Panc1 (cell line): ENCODE data around the gene WASF2. TPM values are rescaled to one million over a fixed set of nuclear protein-coding genes. Genes with fewer than 3 reads are reported as not detected.

ENCODE experiments used
- ATAC-seq: fragments of 200-7000 bp; cut with Tn5 transposase; 2 replicates; pipeline ENCODE4 v1.9.1; 2020; ENCODE audit warnings: mild to moderate bottlenecking, moderate library complexity
- BruUV-seq: library from RNA; stranded (reverse); fragments of 400-500 nt; replicated peaks from 2 replicates; lab custom pipeline; 2021; lab: Mats Ljungman, UMichigan
- CTCF ChIA-PET: fragments of 300-600 bp; sonication (Branson Sonifier 250); formaldehyde crosslinking; loops from one replicate; lab custom pipeline; 2022; ENCODE audit warnings: antibody characterized with exemption; lab: Charles Lee
- POLR2A ChIA-PET: fragments of 300-600 bp; sonication (Branson Sonifier 250); formaldehyde crosslinking; loops from one replicate; lab custom pipeline; 2022; ENCODE audit warnings: antibody characterized with exemption; lab: Charles Lee
- DNase-seq: peaks from one replicate; pipeline ENCODE4 v3.0.0-alpha.2; 2010; ENCODE audit warnings: low read depth, low spot score
- H3K27ac ChIP-seq: 2 replicates; pipeline ENCODE4 v1.5.1; 2011; ENCODE audit warnings: mild to moderate bottlenecking, low read length, inconsistent platforms
- H3K27me3 ChIP-seq: fragments of 200-500 bp; sonication (Bioruptor generic); 2 replicates; pipeline ENCODE4 v1.6.0; 2014; ENCODE audit warnings: low read length, inconsistent platforms; ENCODE audit not compliant: control insufficient read depth, insufficient read depth
- H3K36me3 ChIP-seq: fragments of 200-500 bp; sonication (Bioruptor generic); 2 replicates; pipeline ENCODE4 v1.5.1; 2014; ENCODE audit warnings: inconsistent platforms, mild to moderate bottlenecking, low read length, moderate library complexity; ENCODE audit not compliant: control insufficient read depth, insufficient read depth
- H3K4me1 ChIP-seq: 2 replicates; pipeline ENCODE4 v1.5.1; 2011; ENCODE audit warnings: inconsistent platforms, mild to moderate bottlenecking, low read length, moderate library complexity; ENCODE audit not compliant: control insufficient read depth, insufficient read depth
- H3K4me3 ChIP-seq, 2 experiments: 2 replicates each; pipeline ENCODE4 v1.5.1; 2011 to 2012; ENCODE audit warnings: low read depth in 2 of 2, low read length in 2 of 2, mild to moderate bottlenecking in 2 of 2, inconsistent platforms in 1 of 2, moderate library complexity in 1 of 2
- H3K9me3 ChIP-seq: fragments of 200-500 bp; sonication (Bioruptor generic); 2 replicates; pipeline ENCODE4 v1.5.1; 2014; ENCODE audit warnings: low read depth, mild to moderate bottlenecking, inconsistent platforms, low read length, moderate library complexity; ENCODE audit not compliant: control insufficient read depth, insufficient read depth
- CTCF ChIP-seq: fragments of 450-650 bp; IDR thresholded peaks from 2 replicates; pipeline ENCODE4 v1.5.1; 2017; ENCODE audit warnings: mild to moderate bottlenecking
- POLR2AphosphoS5 ChIP-seq: IDR thresholded peaks from 2 replicates; pipeline ENCODE4 v1.6.1; 2012; ENCODE audit warnings: mild to moderate bottlenecking, low read depth, low read length, moderate library complexity
- REST ChIP-seq, 2 experiments: IDR thresholded peaks; 2 replicates each; pipeline ENCODE4 v1.6.1; 2011 to 2012; ENCODE audit warnings: low read depth in 2 of 2, control low read depth in 1 of 2, low read length in 1 of 2, mild to moderate bottlenecking in 1 of 2, moderate library complexity in 1 of 2; ENCODE audit not compliant: insufficient read depth in 1 of 2
- SIN3A ChIP-seq: IDR thresholded peaks from 2 replicates; pipeline ENCODE4 v1.6.1; 2012; ENCODE audit warnings: low read depth, mild to moderate bottlenecking, low read length, moderate library complexity, borderline replicate concordance; ENCODE audit not compliant: insufficient read depth
- TCF7L2 ChIP-seq: IDR thresholded peaks from 2 replicates; pipeline ENCODE4 v1.6.1; 2011; ENCODE audit warnings: mild to moderate bottlenecking, low read depth, low read length, inconsistent platforms
- in situ Hi-C: cut with HindIII; loops from 2 replicates; pipeline ENCODE4 v1.10.0; 2016; ENCODE audit warnings: low sequenced_read_pairs, low pct_unique_long_range_greater_than_20kb
- intact Hi-C: fragments of 100-400 bp; cut with micrococcal nuclease; formaldehyde crosslinking; loops from one replicate; pipeline ENCODE4 v1.10.0; 2022; ENCODE audit not compliant: unreplicated experiment
- total RNA-seq: library from RNA; stranded (reverse); gene quantifications from one replicate; pipeline ENCODE4 v1.2.1, GENCODE V29; 2021; ENCODE audit not compliant: unreplicated experiment

WASF2 gene
- total RNA-seq, 1 experiment from 2014 or later, result 121 TPM

- BruUV-seq, result no TSS peak
Observed at GRCh38 chr1:27513958-27514357, 24.0 kb upstream of the WASF2 start.

GRCh38 chr1:27513528-27513927, 23.6 kb upstream of the WASF2 start:
- H3K9me3 ChIP-seq, result no peaks in the 10 kb centered on the region
- no peak overlapping the region for H3K27ac ChIP-seq
- CTCF ChIA-PET, result no interaction called here
- POLR2A ChIA-PET, result interaction anchor here (0.7 kb wide), 1 partner anchor 10 kb away, joined by 4 read pairs; no protein-coding TSS in a partner anchor
- peaks cover 4% of the 10 kb centered on the region; the same call in 1 of the 2 replicates for H3K4me1 ChIP-seq
- BruUV-seq, result no TSS peak
- no peak overlapping the region for H3K4me3 ChIP-seq
- intact Hi-C loops (no loop called here), in situ Hi-C loops (no loop called here)
- TF ChIP-seq SIN3A (no peak), CTCF (no peak), REST (IDR thresholded peaks at IDR 0.05; ENCODE audit: insufficient read depth in 1 of 2, low read depth in 2 of 2, low read length in 1 of 2) (no peak), POLR2AphosphoS5 (no peak)
- ATAC-seq (no peak), DNase-seq (no peak)
- H3K27me3 ChIP-seq, result no peaks in the 10 kb centered on the region
- H3K36me3 ChIP-seq, result no peaks in the 10 kb centered on the region

More at GRCh38 chr1:27513958-27514357, 24.0 kb upstream of the WASF2 start:
- in situ Hi-C loops, result no loop called here
- Histone ChIP-seq H3K36me3 (no peaks in the 10 kb centered on the region), H3K27me3 (no peaks in the 10 kb centered on the region), H3K4me1 (peaks cover 4% of the 10 kb centered on the region; the same call in 1 of the 2 replicates), H3K27ac (no peak overlapping the region), H3K4me3 (no peak overlapping the region), H3K9me3 (no peaks in the 10 kb centered on the region)
- DNase-seq, result no peak
- ChIA-PET CTCF (no interaction called here), POLR2A (interaction anchor here (0.7 kb wide), 1 partner anchor 10 kb away, joined by 4 read pairs; no protein-coding TSS in a partner anchor)
- ATAC-seq, result no peak
- intact Hi-C loops, result no loop called here
- TF ChIP-seq REST (IDR thresholded peaks at IDR 0.05; ENCODE audit: insufficient read depth in 1 of 2, low read depth in 2 of 2, low read length in 1 of 2), result no peak
- TF ChIP-seq TCF7L2, result no peak
- TF ChIP-seq POLR2AphosphoS5, result no peak
- TF ChIP-seq SIN3A, result no peak
- TF ChIP-seq CTCF, result no peak
